ENCODE data around the gene ANKRD52. TPM values are rescaled to one million over a fixed set of nuclear protein-coding genes. Genes with fewer than 3 reads are reported as not detected.
A peak's percentile ranks its signal among the peaks of the same experiment; 100 is the strongest.
"Not testable (repeated sequence)": the region's sequence is repeated elsewhere in the genome, so short reads cannot be mapped to it uniquely, and the experiment has no call there.

The ANKRD52 gene
- total and polyA plus RNA-seq, 12 donors, result 8.4 to 86.8 (median 28.7) TPM

DNA sequence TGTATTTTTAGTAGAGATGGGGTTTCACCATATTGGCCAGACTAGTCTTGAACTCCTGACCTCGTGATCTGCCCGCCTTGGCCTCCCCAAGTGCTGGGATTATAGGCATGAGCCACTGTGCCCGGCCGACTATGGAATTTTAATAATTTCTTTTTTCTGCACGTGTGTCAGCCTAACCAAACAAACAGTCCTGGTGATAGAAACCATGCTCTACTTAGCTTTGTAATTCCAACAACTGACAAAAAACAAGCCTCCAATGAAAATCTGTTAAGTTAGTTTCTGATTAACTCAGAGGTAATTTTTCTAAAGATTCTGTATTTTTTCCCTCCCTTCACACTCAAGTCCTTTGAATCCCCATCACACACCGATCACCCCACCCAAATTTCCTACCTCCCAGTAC, 23.8 kb upstream of the ANKRD52 start:
- Histone ChIP-seq H3K4me1 (replicated peaks in 1 of 2) (peaks cover 4 to 14% of the 10 kb centered on the region in 2 donors), H3K27ac (peak overlapping the region in 1 of 5 donors; percentile 8), H3K27me3 (no peaks in the 10 kb centered on the region), H3K36me3 (replicated peaks in 1 of 2) (peaks cover 0 to 88% of the 10 kb centered on the region in 2 donors), H3K9me3 (replicated peaks in 1 of 3) (no peaks in the 10 kb centered on the region), H3K4me3 (no peak overlapping the region)
- DNase-seq, result no peak
- TF ChIP-seq POLR2A (IDR thresholded peaks at IDR 0.05) (no peak), CTCF (IDR thresholded peaks at IDR 0.05) (no peak)
- intact Hi-C loops (cut with DNase I), result no loop called here
- WGBS, 4 donors, result 87 to 93% (median 91%) methylated on average over 6 of the region's 6 CpGs

- Histone ChIP-seq H3K36me3 (replicated peaks in 1 of 2) (peaks cover 0 to 95% of the 10 kb centered on the region in 2 donors), H3K27me3 (no peaks in the 10 kb centered on the region), H3K9me3 (replicated peaks in 1 of 3) (no peaks in the 10 kb centered on the region), H3K27ac (no peak overlapping the region), H3K4me3 (no peak overlapping the region), H3K4me1 (replicated peaks in 1 of 2) (peaks cover 0 to 2% of the 10 kb centered on the region in 2 donors)
- DNase-seq, result peak in 1 of 7 donors; percentile 56
- intact Hi-C loops (cut with DNase I), result no loop called here
- TF ChIP-seq POLR2A (IDR thresholded peaks at IDR 0.05) (no peak), CTCF (IDR thresholded peaks at IDR 0.05) (no peak)
Observed at GRCh38 chr12:56280849-56281248, 22.7 kb upstream of the ANKRD52 start.

DNA sequence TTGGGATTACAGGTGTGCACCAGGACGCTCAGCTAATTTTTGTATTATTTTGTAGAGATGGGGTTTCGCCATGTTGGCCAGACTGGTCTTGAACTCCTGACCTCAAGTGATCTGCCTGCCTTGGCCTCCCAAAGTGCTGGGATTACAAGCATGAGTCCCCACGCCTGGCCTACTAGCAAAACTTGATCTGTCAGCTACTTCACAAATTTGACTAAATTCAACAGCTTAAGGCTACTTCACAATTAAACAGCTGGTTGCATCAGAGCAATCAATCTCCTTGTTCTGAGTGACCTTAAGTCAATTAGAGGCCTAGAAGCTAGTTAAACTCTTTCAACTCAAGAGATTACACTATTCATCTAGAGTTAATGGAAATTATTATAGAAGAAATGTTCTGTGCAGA, 20.7 kb upstream of the ANKRD52 start:
- Histone ChIP-seq H3K4me3 (no peak overlapping the region), H3K36me3 (replicated peaks in 1 of 2) (peaks cover 0 to 96% of the 10 kb centered on the region in 2 donors), H3K27me3 (no peaks in the 10 kb centered on the region), H3K4me1 (replicated peaks in 1 of 2) (no peaks in the 10 kb centered on the region), H3K9me3 (replicated peaks in 1 of 3) (no peaks in the 10 kb centered on the region), H3K27ac (no peak overlapping the region)
- 88 to 99% (median 93%) methylated on average over 3 of the region's 3 CpGs for WGBS, 4 donors
- no peak for DNase-seq
- intact Hi-C loops (cut with DNase I), result no loop called here
- TF ChIP-seq POLR2A (IDR thresholded peaks at IDR 0.05) (no peak), CTCF (IDR thresholded peaks at IDR 0.05) (no peak)

- Histone ChIP-seq H3K4me3 (no peak overlapping the region), H3K27me3 (no peaks in the 10 kb centered on the region), H3K9me3 (replicated peaks in 1 of 3) (no peaks in the 10 kb centered on the region), H3K36me3 (replicated peaks in 1 of 2) (peaks cover 0 to 92% of the 10 kb centered on the region in 2 donors), H3K27ac (no peak overlapping the region), H3K4me1 (replicated peaks in 1 of 2) (peaks cover 9% of the 10 kb centered on the region in 2 donors)
- 89 to 100% (median 94%) methylated on average over 2 of the region's 2 CpGs for WGBS, 4 donors
- DNase-seq, result no peak
- intact Hi-C loops (cut with DNase I), result no loop called here
- no peak for TF ChIP-seq CTCF (IDR thresholded peaks at IDR 0.05)
- no peak for TF ChIP-seq POLR2A (IDR thresholded peaks at IDR 0.05)
Observed at GRCh38 chr12:56274299-56274698, 16.1 kb upstream of the ANKRD52 start.

DNA sequence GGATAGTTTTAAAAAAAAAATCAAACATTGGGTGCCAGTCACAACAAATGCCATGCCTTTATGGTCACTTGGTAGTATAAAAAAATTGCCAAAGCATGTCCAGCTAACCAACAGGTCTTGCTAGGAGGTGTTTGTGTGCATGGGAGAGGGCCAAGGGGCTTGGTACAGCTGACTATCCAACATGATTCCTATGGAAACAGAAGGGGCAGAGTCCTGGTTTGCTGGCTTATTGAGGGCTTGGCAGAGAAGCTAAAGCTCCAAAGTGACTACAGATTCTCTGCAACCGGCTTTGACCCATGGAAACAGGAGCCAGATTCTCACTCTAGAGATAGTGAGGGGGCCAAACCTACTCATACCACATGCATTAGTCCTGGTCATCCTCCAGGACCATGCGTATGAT, 14.3 kb upstream of the ANKRD52 start:
- H3K27me3 ChIP-seq; intact Hi-C loops (cut with DNase I); DNase-seq; H3K4me3 ChIP-seq; H3K27ac ChIP-seq; H3K9me3 ChIP-seq (replicated peaks in 1 of 3): not testable (repeated sequence)
- 84 to 89% (median 87%) methylated on average over 2 of the region's 2 CpGs for WGBS, 4 donors
- Histone ChIP-seq H3K36me3 (replicated peaks in 1 of 2) (peaks cover 0 to 74% of the 10 kb centered on the region in 2 donors), H3K4me1 (replicated peaks in 1 of 2) (peaks cover 14 to 16% of the 10 kb centered on the region in 2 donors)
